Activated CD8-positive, alpha-beta T cell treated with anti-CD3 and anti-CD28 coated beads for 36 hours (primary cell): ENCODE results near the gene VPS13D. TPM values are rescaled to one million over a fixed set of nuclear protein-coding genes. Genes with fewer than 3 reads are reported as not detected.
A peak's percentile ranks its signal among the peaks of the same experiment; 100 is the strongest.

Experiments used
- ATAC-seq: fragments of 200-7000 bp; cut with Tn5 transposase; one replicate; pipeline ENCODE4 v1.10.0; 2021; ENCODE audit warnings: mild to moderate bottlenecking, moderate library complexity
- CTCF ChIA-PET: fragments of 350-600 bp; sonication (Branson Sonifier 250); formaldehyde crosslinking; loops from one replicate; lab custom pipeline; 2021; ENCODE audit warnings: antibody characterized with exemption; lab: Charles Lee
- POLR2A ChIA-PET: fragments of 350-600 bp; sonication (Branson Sonifier 250); formaldehyde crosslinking; loops from one replicate; lab custom pipeline; 2021; ENCODE audit warnings: antibody characterized with exemption; lab: Charles Lee
- DNase-seq: peaks from one replicate; pipeline ENCODE4 v3.0.0-alpha.2; 2020
- H3K27ac Mint-ChIP-seq: one replicate; pipeline ENCODE4 v1.8.0; 2021; ENCODE audit warnings: mild to moderate bottlenecking, mixed read lengths
- H3K27me3 Mint-ChIP-seq: one replicate; pipeline ENCODE4 v1.8.0; 2021; ENCODE audit warnings: mixed read lengths
- H3K36me3 Mint-ChIP-seq: one replicate; pipeline ENCODE4 v1.8.0; 2021; ENCODE audit warnings: low read depth, mixed read lengths
- H3K4me1 Mint-ChIP-seq: one replicate; pipeline ENCODE4 v1.8.0; 2021; ENCODE audit warnings: low read depth, mixed read lengths
- H3K4me3 Mint-ChIP-seq: one replicate; pipeline ENCODE4 v1.8.0; 2021; ENCODE audit warnings: mild to moderate bottlenecking, moderate library complexity, mixed read lengths
- H3K9me3 Mint-ChIP-seq: one replicate; pipeline ENCODE4 v1.8.0; 2021; ENCODE audit warnings: mixed read lengths
- intact Hi-C: fragments of 100-400 bp; cut with micrococcal nuclease; formaldehyde crosslinking; loops from one replicate; pipeline ENCODE4 v1.10.0; 2022
- total RNA-seq, 2 experiments: library from RNA; stranded (reverse); gene quantifications; one replicate each; pipeline ENCODE4 v1.2.3, GENCODE V29; 2021
- TF ChIP-seq, protein P1 (sequence below): fragments of 200-600 bp; IDR thresholded peaks from one replicate; pipeline ENCODE4 v1.8.0; 2022; ENCODE audit warnings: antibody characterized with exemption, mild to moderate bottlenecking

Gene VPS13D
- total RNA-seq, 2 experiments from 2014 or later, result 28.1 to 30.7 TPM

- ChIA-PET POLR2A (interaction anchor here (1.3 kb wide), 1 partner anchor 9 kb away, joined by 4 read pairs; no protein-coding TSS in a partner anchor), CTCF (interaction anchor here (2.2 to 4.3 kb wide), 2 partner anchors 11 to 371 kb away, joined by 9 to 27 read pairs; no protein-coding TSS in a partner anchor)
- no peaks in the 10 kb centered on the region for H3K27me3 Mint-ChIP-seq
- no peaks in the 10 kb centered on the region for H3K9me3 Mint-ChIP-seq
- H3K36me3 Mint-ChIP-seq, result peaks cover 28% of the 10 kb centered on the region
- H3K4me1 Mint-ChIP-seq, result peaks cover 6% of the 10 kb centered on the region
- intact Hi-C loops, result no loop called here
- ATAC-seq (no peak), DNase-seq (no peak)
- H3K4me3 Mint-ChIP-seq, result no peak overlapping the region
- TF ChIP-seq, protein P1, sequence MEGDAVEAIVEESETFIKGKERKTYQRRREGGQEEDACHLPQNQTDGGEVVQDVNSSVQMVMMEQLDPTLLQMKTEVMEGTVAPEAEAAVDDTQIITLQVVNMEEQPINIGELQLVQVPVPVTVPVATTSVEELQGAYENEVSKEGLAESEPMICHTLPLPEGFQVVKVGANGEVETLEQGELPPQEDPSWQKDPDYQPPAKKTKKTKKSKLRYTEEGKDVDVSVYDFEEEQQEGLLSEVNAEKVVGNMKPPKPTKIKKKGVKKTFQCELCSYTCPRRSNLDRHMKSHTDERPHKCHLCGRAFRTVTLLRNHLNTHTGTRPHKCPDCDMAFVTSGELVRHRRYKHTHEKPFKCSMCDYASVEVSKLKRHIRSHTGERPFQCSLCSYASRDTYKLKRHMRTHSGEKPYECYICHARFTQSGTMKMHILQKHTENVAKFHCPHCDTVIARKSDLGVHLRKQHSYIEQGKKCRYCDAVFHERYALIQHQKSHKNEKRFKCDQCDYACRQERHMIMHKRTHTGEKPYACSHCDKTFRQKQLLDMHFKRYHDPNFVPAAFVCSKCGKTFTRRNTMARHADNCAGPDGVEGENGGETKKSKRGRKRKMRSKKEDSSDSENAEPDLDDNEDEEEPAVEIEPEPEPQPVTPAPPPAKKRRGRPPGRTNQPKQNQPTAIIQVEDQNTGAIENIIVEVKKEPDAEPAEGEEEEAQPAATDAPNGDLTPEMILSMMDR, result no peak
- H3K27ac Mint-ChIP-seq, result no peak overlapping the region
These were observed 58.0 kb downstream of the VPS13D start for GRCh38 chr1:12287869-12288268.

- ChIA-PET POLR2A (no interaction called here), CTCF (interaction anchor here (1.1 to 2.8 kb wide), 2 partner anchors 18 to 166 kb away, joined by 3 to 7 read pairs; no protein-coding TSS in a partner anchor)
- Mint-ChIP-seq H3K27me3 (no peaks in the 10 kb centered on the region), H3K36me3 (peaks cover 26% of the 10 kb centered on the region), H3K4me3 (no peak overlapping the region), H3K4me1 (peaks cover 7% of the 10 kb centered on the region), H3K27ac (no peak overlapping the region), H3K9me3 (no peaks in the 10 kb centered on the region)
- TF ChIP-seq, protein P1, result no peak
- DNase-seq, result no peak
- intact Hi-C loops, result no loop called here
- no peak for ATAC-seq
These were observed 61.0 kb downstream of the VPS13D start for GRCh38 chr1:12290828-12291227.

DNA sequence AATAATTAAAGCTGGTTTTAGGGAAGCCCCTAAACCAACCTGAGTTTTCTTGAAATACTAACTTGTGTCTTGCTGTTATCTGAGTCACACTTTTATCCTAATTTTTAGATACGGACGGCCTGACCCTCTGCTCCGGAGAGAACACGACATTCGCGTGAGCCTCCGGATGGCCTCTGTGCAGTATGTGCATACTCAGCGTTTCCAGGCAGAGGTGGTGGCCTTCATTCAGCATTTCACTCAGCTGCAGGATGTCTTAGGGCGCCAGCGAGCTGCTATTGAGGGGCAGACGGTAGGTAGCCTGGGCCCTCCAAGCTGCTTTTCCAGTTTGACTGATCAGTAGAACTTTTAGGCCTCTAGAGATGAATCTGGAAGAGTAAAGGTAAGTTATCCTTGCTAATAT lies 63.6 kb downstream of the VPS13D start:
- TF ChIP-seq, protein P1, result no peak
- CTCF ChIA-PET, result interaction anchor here (0.9 to 2.6 kb wide), 3 partner anchors 11 to 168 kb away, joined by 3 to 10 read pairs (median 3); no protein-coding TSS in a partner anchor
- intact Hi-C loops, result no loop called here
- Mint-ChIP-seq H3K9me3 (no peaks in the 10 kb centered on the region), H3K27ac (no peak overlapping the region), H3K36me3 (peaks cover 23% of the 10 kb centered on the region), H3K4me3 (no peak overlapping the region), H3K4me1 (peaks cover 21% of the 10 kb centered on the region), H3K27me3 (no peaks in the 10 kb centered on the region)
- no peak for DNase-seq
- no peak for ATAC-seq
- POLR2A ChIA-PET, result no interaction called here

DNA sequence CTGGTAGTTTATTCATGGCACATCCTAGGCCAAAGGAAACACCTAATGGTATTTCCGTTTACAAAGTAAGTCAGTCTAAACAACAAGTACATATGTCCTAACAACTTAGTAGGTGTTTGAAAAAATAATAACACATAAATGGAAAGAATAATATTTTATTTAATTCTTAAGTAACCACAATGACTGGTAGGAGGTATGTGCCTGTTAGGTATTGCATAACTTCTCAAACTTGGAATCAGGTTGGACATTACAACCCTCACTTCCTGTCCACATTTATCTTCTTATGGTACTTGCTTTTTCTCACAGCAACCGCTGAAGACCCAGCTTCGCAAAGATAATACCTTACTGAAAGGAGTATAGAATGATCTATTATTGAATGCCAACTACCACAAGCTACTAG lies 64.2 kb downstream of the VPS13D start:
- Mint-ChIP-seq H3K36me3 (peaks cover 25% of the 10 kb centered on the region), H3K4me3 (no peak overlapping the region), H3K27ac (no peak overlapping the region), H3K27me3 (no peaks in the 10 kb centered on the region), H3K4me1 (peaks cover 25% of the 10 kb centered on the region), H3K9me3 (no peaks in the 10 kb centered on the region)
- POLR2A ChIA-PET, result no interaction called here
- ATAC-seq, result no peak
- TF ChIP-seq, protein P1, result no peak
- intact Hi-C loops, result no loop called here
- DNase-seq, result no peak
- CTCF ChIA-PET, result interaction anchor here (0.9 to 2.6 kb wide), 4 partner anchors 11 to 365 kb away, joined by 3 to 10 read pairs (median 3); no protein-coding TSS in a partner anchor

GRCh38 chr1:12296016-12296415 lies 66.2 kb downstream of the VPS13D start:
- peaks cover 25% of the 10 kb centered on the region for H3K36me3 Mint-ChIP-seq
- H3K4me1 Mint-ChIP-seq, result peaks cover 28% of the 10 kb centered on the region
- TF ChIP-seq, protein P1, result no peak
- no peaks in the 10 kb centered on the region for H3K9me3 Mint-ChIP-seq
- H3K27me3 Mint-ChIP-seq, result no peaks in the 10 kb centered on the region
- POLR2A ChIA-PET, result interaction anchor here (0.9 to 1.1 kb wide), 2 partner anchors 114 to 322 kb away, joined by 3 to 4 read pairs; partner anchors contain the start of gene DHRS3
- no peak overlapping the region for H3K4me3 Mint-ChIP-seq
- CTCF ChIA-PET, result interaction anchor here (0.9 to 3.2 kb wide), 3 partner anchors 18 to 362 kb away, joined by 3 to 13 read pairs (median 10); no protein-coding TSS in a partner anchor
- peak overlapping the region; percentile 23 for H3K27ac Mint-ChIP-seq
- ATAC-seq (no peak), DNase-seq (no peak)
- intact Hi-C loops, result no loop called here
